ENCODE data around the gene SRSF5.

SRSF5 gene

DNA sequence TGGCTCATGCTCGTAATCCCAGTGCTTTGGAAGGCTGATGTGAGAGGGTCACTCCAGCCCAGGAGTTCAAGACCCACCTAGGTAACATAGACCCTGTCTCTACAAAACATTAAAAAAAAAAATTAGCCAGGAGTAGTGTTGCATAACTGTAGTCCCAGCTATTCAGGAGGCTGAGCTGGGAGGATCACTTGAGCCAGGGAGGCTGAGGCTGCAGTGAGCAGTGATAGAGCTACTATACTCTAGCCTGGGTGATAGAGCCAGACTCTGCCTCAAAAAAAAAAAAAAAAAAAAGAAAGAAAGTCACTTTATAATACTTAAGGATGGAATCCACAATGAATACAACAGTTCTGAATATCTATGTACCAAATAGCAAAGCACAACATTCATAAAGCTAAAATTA lies 40.2 kb downstream of the SRSF5 start:
- TF ChIP-seq SIN3A (IDR thresholded peaks at IDR 0.05; ENCODE audit: borderline replicate concordance, insufficient read depth, low read length) (no peak), POLR2AphosphoS5 (IDR thresholded peaks at IDR 0.05; ENCODE audit: low read depth, low read length) (no peak), FOXP2 (optimal IDR thresholded peaks at IDR 0.05; ENCODE audit: borderline replicate concordance, extremely low read depth, extremely low read length, insufficient read depth) (no peak), TAF1 (IDR thresholded peaks at IDR 0.05; ENCODE audit: borderline replicate concordance, insufficient read depth, low read length) (no peak)
- TF ChIP-seq, protein P1, sequence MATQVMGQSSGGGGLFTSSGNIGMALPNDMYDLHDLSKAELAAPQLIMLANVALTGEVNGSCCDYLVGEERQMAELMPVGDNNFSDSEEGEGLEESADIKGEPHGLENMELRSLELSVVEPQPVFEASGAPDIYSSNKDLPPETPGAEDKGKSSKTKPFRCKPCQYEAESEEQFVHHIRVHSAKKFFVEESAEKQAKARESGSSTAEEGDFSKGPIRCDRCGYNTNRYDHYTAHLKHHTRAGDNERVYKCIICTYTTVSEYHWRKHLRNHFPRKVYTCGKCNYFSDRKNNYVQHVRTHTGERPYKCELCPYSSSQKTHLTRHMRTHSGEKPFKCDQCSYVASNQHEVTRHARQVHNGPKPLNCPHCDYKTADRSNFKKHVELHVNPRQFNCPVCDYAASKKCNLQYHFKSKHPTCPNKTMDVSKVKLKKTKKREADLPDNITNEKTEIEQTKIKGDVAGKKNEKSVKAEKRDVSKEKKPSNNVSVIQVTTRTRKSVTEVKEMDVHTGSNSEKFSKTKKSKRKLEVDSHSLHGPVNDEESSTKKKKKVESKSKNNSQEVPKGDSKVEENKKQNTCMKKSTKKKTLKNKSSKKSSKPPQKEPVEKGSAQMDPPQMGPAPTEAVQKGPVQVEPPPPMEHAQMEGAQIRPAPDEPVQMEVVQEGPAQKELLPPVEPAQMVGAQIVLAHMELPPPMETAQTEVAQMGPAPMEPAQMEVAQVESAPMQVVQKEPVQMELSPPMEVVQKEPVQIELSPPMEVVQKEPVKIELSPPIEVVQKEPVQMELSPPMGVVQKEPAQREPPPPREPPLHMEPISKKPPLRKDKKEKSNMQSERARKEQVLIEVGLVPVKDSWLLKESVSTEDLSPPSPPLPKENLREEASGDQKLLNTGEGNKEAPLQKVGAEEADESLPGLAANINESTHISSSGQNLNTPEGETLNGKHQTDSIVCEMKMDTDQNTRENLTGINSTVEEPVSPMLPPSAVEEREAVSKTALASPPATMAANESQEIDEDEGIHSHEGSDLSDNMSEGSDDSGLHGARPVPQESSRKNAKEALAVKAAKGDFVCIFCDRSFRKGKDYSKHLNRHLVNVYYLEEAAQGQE (IDR thresholded peaks at IDR 0.05; ENCODE audit: insufficient read depth in 1 of 2, low read depth in 2 of 2, low read length in 2 of 2) = no peak

DNA sequence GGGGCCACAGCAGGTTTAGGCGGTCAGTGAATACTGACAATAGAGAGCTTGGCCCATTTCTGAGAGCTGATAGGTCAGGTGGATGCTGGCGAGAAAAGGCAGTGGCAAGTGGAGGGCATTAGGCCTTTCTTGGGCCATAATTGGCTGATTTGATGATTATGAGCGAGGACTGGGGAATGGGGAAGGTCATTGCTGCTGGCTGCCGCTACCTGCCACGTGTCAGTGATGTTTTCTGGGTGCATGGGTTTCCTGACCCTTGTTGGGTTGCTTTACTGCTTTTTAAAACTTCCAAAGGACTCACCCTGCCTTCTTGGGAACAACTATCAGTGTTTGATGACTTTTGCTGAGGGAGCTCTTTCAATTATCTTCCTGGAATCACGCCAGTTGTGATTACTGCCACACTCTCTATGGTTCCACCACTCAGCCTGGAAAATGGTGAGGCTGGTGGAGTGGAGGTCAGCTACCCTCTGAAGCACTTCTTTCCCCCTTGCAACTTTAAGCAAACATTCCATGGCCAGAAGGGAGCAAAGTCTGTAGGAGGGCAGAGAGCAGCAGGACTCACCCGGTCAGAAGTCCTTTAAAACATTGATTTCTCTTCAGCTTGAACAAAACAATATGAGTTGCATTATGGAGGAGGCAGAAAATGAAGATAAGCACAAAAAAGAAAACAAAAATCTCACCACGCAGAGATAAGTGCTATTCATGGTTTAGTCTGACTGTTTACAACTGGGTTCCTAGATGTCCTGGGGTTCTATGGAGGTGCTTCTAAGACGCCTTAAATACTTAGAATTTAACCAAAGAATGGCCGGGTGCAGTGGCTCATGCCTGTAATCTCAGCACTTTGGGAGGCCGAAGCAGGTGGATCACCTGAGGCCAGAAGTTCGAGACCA lies 42.2 kb downstream of the SRSF5 start:
- no peak for TF ChIP-seq POLR2AphosphoS5 (IDR thresholded peaks at IDR 0.05; ENCODE audit: low read depth, low read length)
- TF ChIP-seq, protein P1 (IDR thresholded peaks at IDR 0.05; ENCODE audit: insufficient read depth in 1 of 2, low read depth in 2 of 2, low read length in 2 of 2) = no peak
- no peak for TF ChIP-seq FOXP2 (optimal IDR thresholded peaks at IDR 0.05; ENCODE audit: borderline replicate concordance, extremely low read depth, extremely low read length, insufficient read depth)
- no peak for TF ChIP-seq SIN3A (IDR thresholded peaks at IDR 0.05; ENCODE audit: borderline replicate concordance, insufficient read depth, low read length)
- no peak for TF ChIP-seq TAF1 (IDR thresholded peaks at IDR 0.05; ENCODE audit: borderline replicate concordance, insufficient read depth, low read length)

DNA sequence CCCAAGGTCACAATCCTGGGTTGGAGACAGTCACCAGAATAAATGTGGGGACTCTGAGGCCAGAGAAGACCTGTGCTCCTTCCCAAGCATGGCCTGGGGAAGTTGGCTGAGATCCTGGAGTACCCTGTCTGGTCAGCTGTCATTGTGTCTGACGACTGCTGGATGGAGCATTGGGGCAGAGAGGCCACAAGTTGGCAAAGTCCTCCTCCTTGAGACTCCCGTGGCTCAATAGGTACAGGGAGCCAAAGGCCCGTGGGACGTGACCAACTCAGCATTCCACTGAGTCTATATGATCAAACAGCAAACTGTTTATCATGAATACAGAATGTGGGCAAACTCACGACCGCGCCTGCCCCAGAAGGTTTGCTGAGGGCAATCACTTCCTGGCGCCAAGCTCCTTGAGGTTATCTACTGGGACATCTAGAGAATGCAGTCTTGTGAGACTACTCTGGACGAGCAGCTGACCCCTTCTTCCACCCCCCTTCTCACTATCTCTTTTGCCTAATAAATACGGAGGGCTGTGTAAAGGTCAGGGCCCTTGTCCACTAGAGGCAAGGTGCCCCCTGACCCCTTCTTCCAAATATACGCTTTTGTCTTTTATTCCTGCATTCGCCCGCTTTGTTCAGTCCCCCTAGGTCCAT lies 44.4 kb downstream of the SRSF5 start:
- TF ChIP-seq, protein P1 (IDR thresholded peaks at IDR 0.05; ENCODE audit: insufficient read depth in 1 of 2, low read depth in 2 of 2, low read length in 2 of 2) = no peak
- no peak for TF ChIP-seq FOXP2 (optimal IDR thresholded peaks at IDR 0.05; ENCODE audit: borderline replicate concordance, extremely low read depth, extremely low read length, insufficient read depth)
- no peak for TF ChIP-seq SIN3A (IDR thresholded peaks at IDR 0.05; ENCODE audit: borderline replicate concordance, insufficient read depth, low read length)
- TF ChIP-seq POLR2AphosphoS5 (IDR thresholded peaks at IDR 0.05; ENCODE audit: low read depth, low read length) = no peak
- no peak for TF ChIP-seq TAF1 (IDR thresholded peaks at IDR 0.05; ENCODE audit: borderline replicate concordance, insufficient read depth, low read length)

DNA sequence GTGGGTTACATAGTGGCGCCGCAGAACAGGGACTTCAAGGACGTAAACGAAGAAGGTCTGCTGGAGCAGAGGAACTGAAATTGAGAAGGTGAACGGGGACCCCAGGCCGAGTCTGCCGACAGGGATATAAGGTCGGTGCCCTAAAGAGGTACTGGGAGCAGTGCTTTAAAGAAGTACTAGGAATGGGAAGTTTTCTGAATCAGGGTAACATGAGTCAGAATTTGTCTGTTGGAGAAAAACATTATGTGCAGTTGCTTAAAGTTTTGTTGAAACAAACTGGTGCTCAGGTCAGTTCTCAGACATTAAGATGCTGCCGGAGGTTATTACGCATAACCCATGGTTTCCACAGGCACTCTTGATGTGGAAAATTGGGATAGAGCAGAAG lies 44.9 kb downstream of the SRSF5 start:
- TF ChIP-seq, protein P1 (IDR thresholded peaks at IDR 0.05; ENCODE audit: insufficient read depth in 1 of 2, low read depth in 2 of 2, low read length in 2 of 2) = no peak
- TF ChIP-seq FOXP2 (optimal IDR thresholded peaks at IDR 0.05; ENCODE audit: borderline replicate concordance, extremely low read depth, extremely low read length, insufficient read depth) = no peak
- no peak for TF ChIP-seq POLR2AphosphoS5 (IDR thresholded peaks at IDR 0.05; ENCODE audit: low read depth, low read length)
- no peak for TF ChIP-seq SIN3A (IDR thresholded peaks at IDR 0.05; ENCODE audit: borderline replicate concordance, insufficient read depth, low read length)
- TF ChIP-seq TAF1 (IDR thresholded peaks at IDR 0.05; ENCODE audit: borderline replicate concordance, insufficient read depth, low read length) = no peak

Measured in PFSK-1 (cell line).